ACHN (cell line): ENCODE data around the gene PPL.
"Not testable (repeated sequence)": the region's sequence is repeated elsewhere in the genome, so short reads cannot be mapped to it uniquely, and the experiment has no call there.

Experiments used
- DNase-seq: peaks from one replicate; pipeline ENCODE4 v3.0.0-alpha.2; 2015
- in situ Hi-C: cut with HindIII; loops from 2 replicates; pipeline ENCODE4 v1.10.0; 2017; ENCODE audit warnings: low sequenced_read_pairs, low pct_ligation_motif_present, low pct_unique_long_range_greater_than_20kb

The PPL gene, protein sequence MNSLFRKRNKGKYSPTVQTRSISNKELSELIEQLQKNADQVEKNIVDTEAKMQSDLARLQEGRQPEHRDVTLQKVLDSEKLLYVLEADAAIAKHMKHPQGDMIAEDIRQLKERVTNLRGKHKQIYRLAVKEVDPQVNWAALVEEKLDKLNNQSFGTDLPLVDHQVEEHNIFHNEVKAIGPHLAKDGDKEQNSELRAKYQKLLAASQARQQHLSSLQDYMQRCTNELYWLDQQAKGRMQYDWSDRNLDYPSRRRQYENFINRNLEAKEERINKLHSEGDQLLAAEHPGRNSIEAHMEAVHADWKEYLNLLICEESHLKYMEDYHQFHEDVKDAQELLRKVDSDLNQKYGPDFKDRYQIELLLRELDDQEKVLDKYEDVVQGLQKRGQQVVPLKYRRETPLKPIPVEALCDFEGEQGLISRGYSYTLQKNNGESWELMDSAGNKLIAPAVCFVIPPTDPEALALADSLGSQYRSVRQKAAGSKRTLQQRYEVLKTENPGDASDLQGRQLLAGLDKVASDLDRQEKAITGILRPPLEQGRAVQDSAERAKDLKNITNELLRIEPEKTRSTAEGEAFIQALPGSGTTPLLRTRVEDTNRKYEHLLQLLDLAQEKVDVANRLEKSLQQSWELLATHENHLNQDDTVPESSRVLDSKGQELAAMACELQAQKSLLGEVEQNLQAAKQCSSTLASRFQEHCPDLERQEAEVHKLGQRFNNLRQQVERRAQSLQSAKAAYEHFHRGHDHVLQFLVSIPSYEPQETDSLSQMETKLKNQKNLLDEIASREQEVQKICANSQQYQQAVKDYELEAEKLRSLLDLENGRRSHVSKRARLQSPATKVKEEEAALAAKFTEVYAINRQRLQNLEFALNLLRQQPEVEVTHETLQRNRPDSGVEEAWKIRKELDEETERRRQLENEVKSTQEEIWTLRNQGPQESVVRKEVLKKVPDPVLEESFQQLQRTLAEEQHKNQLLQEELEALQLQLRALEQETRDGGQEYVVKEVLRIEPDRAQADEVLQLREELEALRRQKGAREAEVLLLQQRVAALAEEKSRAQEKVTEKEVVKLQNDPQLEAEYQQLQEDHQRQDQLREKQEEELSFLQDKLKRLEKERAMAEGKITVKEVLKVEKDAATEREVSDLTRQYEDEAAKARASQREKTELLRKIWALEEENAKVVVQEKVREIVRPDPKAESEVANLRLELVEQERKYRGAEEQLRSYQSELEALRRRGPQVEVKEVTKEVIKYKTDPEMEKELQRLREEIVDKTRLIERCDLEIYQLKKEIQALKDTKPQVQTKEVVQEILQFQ (N-terminal part only)

DNA sequence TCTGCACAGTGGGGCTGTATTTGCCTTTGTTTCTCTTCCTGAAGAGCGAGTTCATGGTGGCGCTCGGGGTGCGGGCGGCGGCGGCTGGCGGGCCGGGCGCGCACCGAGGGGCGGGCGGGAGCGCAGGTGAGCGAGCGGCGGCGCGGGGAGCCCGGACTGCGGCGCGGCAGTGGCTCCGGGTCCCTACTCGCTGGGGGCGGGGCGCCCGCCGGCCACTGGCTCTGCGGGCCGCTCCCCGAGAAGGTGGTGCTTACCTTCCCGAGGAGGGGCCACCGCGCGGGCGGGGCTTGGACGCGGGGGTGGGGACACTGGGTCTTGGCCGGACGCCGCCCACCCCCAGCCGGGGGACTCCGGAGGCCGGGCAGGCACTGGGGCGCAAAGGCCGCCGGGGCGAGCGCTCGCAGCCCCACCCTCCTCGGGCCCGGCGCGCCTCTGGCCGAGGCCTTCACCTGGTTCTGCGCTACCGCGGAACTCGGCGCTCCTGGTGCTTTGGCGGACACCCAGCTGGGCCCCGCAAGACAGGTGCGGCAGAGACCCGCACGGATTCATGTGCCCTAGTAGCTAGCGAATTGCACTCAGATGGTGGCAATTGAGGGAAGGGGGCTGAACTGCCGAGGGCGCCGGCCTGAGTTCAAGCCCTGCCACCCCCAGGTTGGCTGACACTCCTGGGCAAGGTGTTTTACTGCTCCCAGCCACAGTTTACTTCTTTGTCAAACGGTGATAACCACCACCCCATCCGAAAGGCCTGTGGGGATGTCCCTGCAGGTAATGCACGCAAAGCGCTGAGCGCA, at the start of gene PPL:
Gene PPL, minus strand, starts transcription at position 158 of the 791 bp plus-strand sequence. Its CDS starts 103 bp downstream, at position 55.
- DNase-seq, result peak; percentile 92
- in situ Hi-C loops, result no loop called here

DNA sequence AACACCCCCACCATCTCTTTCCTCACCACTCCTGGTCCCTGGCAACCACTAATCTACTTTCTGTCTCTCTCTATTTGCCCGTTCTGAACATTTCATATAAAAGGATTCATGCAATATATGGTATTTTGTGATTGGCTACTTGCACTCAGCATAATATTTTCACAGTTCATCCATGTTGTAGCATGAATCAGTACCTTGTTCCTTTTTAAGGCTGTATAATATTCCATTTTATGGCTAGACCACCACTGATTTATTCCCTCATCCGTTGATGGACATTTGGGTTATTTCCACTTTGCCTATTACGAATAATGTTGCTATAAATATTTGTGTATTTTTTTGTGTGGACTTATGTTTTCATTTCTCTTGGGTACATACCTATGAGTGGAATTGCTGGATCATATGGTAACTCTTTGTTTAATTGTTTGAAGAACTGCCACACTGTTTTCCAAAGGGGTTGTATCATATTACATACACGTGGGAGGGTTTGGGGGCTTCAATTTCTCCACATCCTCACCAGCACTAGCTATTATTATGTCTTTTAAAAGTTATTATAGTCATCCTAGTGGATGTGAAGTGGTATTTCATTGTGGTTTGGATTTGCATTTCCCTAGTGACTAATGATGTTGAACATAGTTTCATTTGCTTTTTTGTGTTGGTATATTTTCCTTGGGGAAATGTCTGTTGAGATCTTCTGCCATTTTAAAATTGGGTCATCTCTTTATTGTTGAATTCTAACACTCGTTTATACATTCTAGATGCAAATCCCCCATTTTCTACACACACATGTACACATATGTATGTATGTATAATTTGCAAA, 47.4 kb upstream of the PPL start:
- in situ Hi-C loops, result no loop called here
- DNase-seq, result no peak

DNA sequence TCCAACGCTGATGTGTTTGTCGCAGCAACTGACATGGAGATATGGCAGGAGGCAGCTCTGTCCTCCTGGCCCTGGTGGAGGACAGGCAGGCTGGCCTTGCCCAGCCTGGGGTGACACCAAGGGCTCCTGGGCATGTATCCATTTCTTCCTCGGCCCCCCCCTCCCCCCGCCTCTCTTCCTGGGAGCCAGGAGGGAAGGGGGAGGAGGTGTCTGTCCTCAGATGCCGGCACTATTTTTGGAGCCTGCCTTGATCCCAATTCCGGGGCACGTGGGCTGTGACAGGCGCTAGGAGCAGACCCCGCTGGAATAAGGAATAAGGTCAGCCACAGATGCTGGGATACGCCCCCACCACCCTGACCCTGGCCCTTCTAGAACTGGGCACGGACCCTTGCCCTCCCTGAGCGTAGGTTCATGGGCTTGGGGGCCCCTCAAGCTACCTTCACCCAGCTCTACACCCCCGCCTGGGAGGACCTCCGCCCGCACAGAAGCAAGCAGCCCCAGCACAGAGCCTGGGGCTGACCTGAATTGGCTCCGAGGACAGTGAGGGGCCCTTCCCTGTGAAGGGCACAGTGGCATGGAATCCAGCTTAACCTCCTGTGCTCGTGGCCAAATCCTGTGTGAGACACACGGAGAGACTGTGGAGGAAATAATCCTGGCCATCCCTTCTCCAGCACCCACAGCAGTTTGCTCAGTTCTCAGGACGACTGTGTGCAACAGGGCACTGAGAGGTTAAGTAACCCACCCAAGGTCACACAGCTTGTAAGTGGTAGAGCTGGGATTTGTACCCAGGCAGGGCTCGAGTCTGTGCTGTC, 45.3 kb upstream of the PPL start:
- in situ Hi-C loops, result no loop called here
- DNase-seq, result no peak

DNA sequence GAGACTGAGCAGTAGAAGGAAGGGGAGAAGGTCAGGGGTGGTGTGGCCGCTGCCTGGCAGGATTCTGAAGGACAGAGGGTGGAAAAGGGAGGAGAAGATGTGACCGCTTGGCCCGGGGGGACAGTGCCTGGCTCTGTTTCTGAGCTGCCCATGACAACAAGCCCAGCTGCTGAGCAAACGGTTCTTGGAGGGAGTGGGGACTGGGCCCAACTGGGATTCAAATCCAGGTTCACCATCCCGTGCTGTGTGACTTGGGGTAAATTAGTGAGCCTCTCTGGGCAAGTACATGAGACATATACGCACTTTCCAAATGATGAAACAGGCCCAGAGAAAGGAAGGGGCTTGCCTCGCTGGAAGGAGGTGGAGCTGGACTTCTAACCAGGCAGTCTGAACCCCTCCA, 44.5 kb upstream of the PPL start:
- in situ Hi-C loops, result no loop called here

DNA sequence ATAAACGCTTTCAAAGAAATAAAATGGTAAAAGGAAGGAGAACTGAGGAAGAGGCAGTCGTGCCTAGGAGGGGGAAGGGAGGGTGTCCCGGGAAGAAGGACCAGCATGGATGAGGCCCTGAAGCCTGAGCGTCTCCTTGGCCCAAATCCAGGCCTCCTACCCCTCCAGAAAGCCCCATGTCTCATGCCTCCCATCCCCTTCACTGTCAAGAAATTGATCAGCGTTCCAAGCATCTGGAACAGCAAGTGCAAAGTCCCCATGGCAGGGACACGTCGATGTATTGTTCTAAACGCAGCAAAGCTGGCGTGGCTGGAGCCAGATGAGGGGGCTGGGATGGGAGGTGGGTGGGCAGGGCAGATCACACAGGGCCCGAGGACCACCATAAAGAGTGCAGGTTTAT, 43.7 kb upstream of the PPL start:
- DNase-seq, result no peak

More for the DNA sequence above, 44.5 kb upstream of the PPL start:
- no peak for DNase-seq

DNA sequence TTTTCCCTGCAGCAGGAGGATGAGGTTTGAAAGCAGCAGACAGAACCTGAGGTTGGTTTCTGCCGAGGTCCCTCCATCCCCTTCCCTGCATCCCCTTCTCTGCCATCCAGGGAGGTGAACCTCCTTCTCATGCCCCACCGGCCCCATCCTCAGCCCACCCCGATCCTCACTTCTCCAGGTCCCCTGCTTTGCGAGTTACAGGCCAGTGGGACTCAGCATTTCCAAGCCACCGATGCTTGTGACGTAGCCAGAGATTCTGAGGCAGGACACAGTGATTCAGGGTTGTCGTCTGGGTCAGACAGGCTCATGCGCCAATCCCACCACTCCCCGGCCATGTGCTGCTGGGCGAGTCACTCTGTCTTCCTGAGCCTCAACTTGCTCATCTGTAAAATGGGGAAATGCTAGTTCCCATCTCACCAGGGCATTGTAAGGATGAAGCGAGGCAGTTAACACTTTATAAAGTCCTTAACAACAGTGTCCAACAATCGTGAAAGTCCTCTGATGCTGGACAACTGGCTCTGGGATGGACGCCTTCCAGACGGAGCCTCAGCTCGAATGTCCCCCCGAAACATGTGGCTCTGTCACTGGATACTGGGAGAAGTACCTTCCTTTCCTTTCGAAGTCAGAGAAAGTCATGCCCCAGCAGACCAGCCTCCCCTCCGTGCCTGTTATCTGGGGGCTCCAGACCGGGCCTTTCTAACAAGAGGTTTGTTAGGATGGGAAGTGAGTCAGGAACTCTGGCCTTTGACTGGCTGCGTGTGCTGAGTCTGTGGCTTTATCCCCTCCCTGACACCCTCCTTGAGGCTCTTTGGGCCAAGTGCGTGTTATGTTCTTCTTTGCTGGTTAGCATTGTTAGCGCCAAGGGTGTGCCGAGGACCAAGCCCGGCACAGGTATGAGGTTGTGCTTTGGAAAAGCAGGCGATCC, 43.0 kb upstream of the PPL start:
- in situ Hi-C loops, result no loop called here
- no peak for DNase-seq

More for the DNA sequence above, 43.7 kb upstream of the PPL start:
- in situ Hi-C loops, result no loop called here

DNA sequence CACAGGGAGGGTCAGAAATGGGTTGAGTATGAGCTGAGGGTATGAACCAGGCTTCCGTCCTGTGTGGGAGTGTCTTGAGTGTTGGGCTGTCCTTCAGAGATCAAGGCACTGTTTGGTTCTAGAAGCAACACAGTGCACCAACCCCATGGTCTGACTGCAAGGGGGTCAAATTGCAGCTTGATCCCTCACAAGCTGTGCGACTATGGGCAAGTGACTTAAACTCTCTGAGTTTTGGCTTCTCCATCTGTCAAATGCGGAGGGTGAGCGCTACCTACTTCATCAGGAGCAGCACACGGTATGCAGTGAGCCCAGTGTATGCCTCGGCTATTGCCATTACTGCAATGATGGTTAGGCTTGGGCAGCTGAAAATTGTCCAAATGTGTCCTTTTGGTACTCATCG, 42.2 kb upstream of the PPL start:
- in situ Hi-C loops, result no loop called here

DNA sequence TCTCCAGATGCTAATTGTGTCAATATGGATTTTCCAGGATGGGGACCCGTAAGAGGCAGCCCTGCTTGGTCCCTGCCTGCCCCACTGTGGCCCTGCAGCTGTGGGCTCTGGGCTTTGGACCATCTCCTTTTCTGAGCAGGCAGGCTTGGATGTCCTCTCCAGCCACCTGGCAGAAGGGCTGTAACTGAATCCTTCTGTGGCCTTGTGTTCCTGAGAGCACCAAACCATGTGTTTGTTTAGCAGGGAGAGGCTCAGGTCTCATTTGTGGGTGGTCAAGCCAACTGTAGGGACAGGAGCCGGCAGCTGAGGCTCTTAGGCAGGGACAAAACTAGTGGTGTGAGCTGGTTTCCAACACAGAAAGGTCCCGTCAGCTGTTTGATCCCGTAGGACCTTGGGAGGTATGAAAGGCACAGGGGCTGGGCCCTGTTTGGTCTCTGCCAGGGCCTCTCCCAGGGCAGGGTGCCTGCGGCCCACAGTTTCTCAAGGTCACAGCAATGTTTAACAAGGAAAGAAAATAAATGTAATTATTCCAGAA, 39.7 kb upstream of the PPL start:
- in situ Hi-C loops, result no loop called here
- no peak for DNase-seq

More for the DNA sequence above, 42.2 kb upstream of the PPL start:
- DNase-seq, result no peak

DNA sequence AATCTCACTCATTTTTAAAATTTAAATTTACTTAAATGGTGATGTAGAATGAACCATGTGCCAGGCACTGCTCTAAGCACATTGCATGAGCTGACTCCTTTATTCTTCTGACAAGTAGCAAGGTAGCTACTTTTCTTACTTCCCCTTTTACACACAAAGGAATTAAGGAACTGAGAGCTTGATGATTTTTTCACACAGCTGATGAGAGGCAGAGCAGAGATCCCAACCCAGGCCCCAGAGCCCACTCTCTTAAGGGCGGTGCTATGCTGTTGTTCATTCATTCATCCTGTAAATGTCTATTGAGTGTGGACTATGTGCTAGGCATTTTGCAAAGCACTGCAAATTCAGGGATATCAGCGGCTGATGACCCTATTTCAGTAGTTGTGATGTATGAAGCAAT, 39.1 kb upstream of the PPL start:
- in situ Hi-C loops, result no loop called here

DNA sequence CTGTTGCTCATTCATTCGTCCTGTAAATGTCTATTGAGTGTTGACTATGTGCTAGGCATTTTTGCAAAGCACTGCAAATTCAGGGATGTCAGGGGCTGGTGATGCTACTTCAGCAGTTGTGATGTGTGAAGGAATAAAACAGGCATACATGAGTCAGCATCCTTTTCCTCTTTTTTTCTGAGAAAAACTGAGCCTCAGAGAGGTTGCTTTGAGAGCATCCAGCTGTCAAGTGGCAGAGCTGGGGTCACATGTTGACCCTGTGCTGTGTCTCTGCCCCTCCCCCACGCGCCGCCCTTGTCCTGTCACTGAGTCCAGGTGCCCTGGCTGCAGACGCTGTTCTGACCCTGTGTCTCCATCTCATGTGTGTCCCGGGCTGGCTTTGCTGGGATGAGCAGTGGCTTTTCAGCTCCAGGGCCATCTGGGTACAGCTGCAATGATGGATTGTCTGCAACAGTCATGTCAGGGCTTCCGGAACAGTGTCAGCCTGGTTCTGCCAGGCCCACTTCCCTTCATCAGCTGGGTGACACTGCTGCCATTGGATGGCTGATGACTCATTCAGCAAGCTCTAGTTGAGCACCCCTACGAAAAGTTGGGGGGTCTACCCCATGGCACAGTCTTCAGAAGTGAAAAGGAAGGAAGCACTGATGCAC, 36.1 kb upstream of the PPL start:
- in situ Hi-C loops, result no loop called here
- DNase-seq, result no peak

More for the DNA sequence above, 39.1 kb upstream of the PPL start:
- no peak for DNase-seq

DNA sequence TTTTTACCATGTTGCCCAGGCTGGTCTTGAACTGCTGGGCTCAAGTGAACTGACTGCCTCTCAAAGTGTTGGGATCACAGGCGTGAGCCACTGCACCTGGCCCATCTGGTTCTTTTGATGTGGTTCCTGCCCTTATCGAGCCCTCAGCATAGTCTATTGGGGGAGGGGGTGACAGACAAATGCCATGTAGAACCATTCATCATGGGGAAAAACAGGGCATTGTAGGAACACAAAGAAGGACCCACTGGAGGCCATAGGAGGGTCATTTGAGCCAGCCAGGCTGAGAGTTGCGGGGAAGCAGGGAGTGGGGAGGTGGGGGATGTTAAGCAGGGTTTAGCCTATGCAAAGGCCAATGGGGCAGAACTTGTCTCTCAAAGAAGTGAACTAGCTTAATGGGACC, 33.1 kb upstream of the PPL start:
- DNase-seq, result no peak
- in situ Hi-C loops, result no loop called here

DNA sequence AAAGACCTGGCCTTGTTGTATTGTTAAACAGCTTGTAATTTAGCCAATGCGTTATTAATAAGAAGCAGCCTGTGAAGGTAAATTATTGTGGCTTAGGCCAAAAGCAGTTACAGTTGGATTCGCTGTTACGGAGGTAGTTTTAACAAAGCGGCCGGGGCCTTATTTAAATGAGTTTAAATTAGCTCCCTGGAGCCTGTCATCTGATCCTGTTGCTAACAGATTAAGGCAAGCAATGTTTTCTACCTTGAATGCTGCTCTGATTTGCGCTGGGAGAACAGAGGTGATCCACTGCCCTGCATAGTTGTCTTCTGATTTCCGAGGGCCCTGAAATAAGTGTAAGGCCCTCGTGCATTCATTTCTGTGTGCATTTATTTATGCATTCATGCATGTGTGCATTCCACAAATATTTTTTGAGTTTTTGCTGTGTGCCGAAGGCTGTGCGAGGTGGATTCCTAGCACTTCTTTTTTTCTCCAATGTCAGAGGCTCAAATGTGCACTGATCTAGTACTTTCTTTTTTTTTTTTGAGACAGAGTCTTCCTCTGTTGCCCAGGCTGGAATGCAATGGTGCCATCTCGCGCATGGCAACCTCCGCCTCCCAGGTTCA, 32.0 kb upstream of the PPL start:
- DNase-seq, result no peak
- in situ Hi-C loops, result no loop called here

DNA sequence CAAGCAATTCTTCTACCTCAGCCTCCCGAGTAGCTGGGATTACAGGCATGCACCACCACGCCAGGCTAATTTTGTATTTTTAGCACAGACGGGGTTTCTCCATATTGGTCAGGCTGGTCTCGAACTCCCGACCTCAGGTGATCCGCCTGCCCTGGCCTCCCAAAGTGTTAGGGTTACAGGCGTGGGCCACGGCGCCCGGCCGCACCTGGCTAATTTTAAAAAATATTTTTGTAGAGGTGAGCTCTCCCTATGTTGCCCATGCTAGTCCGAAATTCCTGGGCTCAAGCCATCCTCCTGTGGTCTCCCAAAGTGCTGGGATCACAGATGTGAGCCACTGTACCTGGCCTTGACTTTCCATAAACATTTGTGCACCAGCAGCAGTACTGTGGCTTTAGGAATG, 31.3 kb upstream of the PPL start:
- DNase-seq, in situ Hi-C loops: not testable (repeated sequence)

DNA sequence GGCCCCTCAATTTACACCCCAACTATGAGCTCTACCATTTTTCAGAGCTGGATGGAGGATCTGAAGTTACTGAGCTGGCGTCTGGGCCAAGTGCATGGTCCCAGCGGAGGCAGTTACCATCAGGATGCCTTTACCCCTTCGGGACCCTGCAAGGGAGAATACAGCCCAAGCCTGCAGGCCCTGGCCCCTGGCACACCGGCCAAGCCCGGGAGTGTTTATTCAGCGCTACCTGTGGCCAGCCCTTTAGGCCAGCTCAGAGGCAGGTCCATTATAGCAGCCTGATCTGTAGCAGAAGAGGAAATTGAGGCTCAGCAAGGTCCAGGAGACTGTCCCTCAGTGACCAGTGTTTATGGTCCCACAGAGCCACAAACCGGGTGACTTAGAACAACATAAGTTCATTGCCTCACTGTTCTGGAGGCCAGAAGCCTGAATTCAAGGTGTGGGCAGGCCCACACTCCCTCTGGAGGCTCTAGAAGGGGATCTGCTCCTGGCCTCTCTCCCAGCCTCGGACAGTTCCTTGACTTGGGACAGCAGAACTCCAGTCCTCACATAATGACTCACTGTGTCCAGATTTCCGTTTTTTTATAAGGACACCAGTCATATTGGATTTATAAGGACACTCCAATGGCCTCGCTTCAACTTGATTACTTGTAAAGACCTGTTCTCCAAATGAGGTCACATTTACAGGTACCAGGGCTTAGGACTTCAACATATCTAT, 29.9 kb upstream of the PPL start:
- in situ Hi-C loops, result no loop called here
- DNase-seq, result no peak
